Adrenal gland (tissue), 12 donors: ENCODE data around the gene MTHFD2. TPM values are rescaled to one million over a fixed set of nuclear protein-coding genes. Genes with fewer than 3 reads are reported as not detected.

ENCODE experiments used
- DNase-seq, 7 donors: peaks; one replicate each; pipeline ENCODE4 v3.0.0-alpha.2; 2019 to 2020
- H3K27ac ChIP-seq, 5 donors: fragments of 200-600 bp; sonication (generic) in 4 of 5; 1 replicate in 3 of 5; 2 replicates in 2 of 5; pipeline versions ENCODE4 v1.5.1 to v1.8.0; 2016 to 2020; ENCODE audit warnings: mild to moderate bottlenecking in 1 of 5
- H3K27me3 ChIP-seq: fragments of 200-600 bp; 2 replicates; pipeline ENCODE4 v1.8.0; 2021
- H3K36me3 ChIP-seq, 2 donors: fragments of 200-600 bp; replicated peaks in 1 of 2; 1 replicate in 1 of 2; 2 replicates in 1 of 2; pipeline versions ENCODE4 v1.5.1 to v1.8.0; 2018 to 2022
- H3K4me1 ChIP-seq, 2 donors: fragments of 200-600 bp; replicated peaks in 1 of 2; 1 replicate in 1 of 2; 2 replicates in 1 of 2; pipeline versions ENCODE4 v1.5.1 to v1.8.0; 2018 to 2021
- H3K4me3 ChIP-seq, 4 donors: fragments of 200-600 bp; sonication (generic) in 3 of 4; one replicate each; pipeline ENCODE4 v1.5.1; 2016 to 2018
- H3K9me3 ChIP-seq, 3 donors: fragments of 200-600 bp; sonication (generic) in 1 of 3; replicated peaks in 1 of 3; 1 replicate in 2 of 3; 2 replicates in 1 of 3; pipeline versions ENCODE4 v1.5.1 to v1.8.0; 2016 to 2021
- POLR2A ChIP-seq, 2 donors: fragments of 450-650 bp; IDR thresholded peaks; one replicate each; pipeline ENCODE4 v1.6.1; 2017; ENCODE audit warnings: antibody characterized with exemption in 2 of 2, mild to moderate bottlenecking in 2 of 2, moderate library complexity in 1 of 2
- WGBS, 4 donors: extraction: QIAGEN DNeasy Blood & Tissue Kit in 2 of 4; methylation state at CpG; one replicate each; pipeline versions ENCODE4 v1.1.5 to v1.1.7; 2013 to 2017; 5-methylcytosine and 5-hydroxymethylcytosine counted together
- intact Hi-C, 2 donors: fragments of 100-400 bp; cut with DNase I; formaldehyde crosslinking; loops; one replicate each; pipeline versions ENCODE4 v1.14.1 to v1.15.0; 2022 to 2023
- polyA plus RNA-seq, 3 donors: library from polyadenylated mRNA; stranded (reverse); fragments of 200-250 nt in 2 of 3; fragments of 350-450 nt in 1 of 3; fragmentation: Illumina TruSeq in 1 of 3; extraction: RNeasy Lipid Tissue Mini Kit (QIAGEN cat#74804) in 1 of 3; gene quantifications; one replicate each; pipeline ENCODE4 v1.2.3, GENCODE V29; 2013 to 2014
- total RNA-seq, 9 donors: library from RNA; depleted of rRNA in 4 of 9; stranded (reverse); fragments of >200 nt in 4 of 9; fragments of 120-200 nt in 1 of 9; fragmentation: NEBNext Ultra II Directional in 1 of 9; extraction: Animal tissue kit (Norgen Biotek cat#: 25700) in 1 of 9; gene quantifications; one replicate each; pipeline versions ENCODE4 v1.1.0 to v1.2.4, GENCODE V29; 2013 to 2023
- TF ChIP-seq, protein P1 (sequence below), 6 experiments: fragments of 450-650 bp in 4 of 6; fragments of 200-600 bp in 2 of 6; sonication (generic) in 1 of 6; IDR thresholded peaks; 1 replicate in 5 of 6; 2 replicates in 1 of 6; pipeline versions ENCODE4 v1.5.1 to v1.8.0; 2016 to 2021; ENCODE audit warnings: antibody characterized with exemption in 6 of 6, mild to moderate bottlenecking in 2 of 6, moderate library complexity in 1 of 6
- donor health status: healthy with polysubstance abuse.
- donor health status: Bipolar disorder and iron deficiency.
- donor health status: DM: yes; HTN: yes; CAD: no.
- donor health status: DM: no; HTN: no; CAD: no.
- donor health status: DM: no; HTN: no; CAD: no.
- donor health status: DM: yes; HTN: yes; CAD: no.

MTHFD2 gene
- total and polyA plus RNA-seq, 12 donors: 1.6 to 24.9 (median 14.1) TPM

DNA sequence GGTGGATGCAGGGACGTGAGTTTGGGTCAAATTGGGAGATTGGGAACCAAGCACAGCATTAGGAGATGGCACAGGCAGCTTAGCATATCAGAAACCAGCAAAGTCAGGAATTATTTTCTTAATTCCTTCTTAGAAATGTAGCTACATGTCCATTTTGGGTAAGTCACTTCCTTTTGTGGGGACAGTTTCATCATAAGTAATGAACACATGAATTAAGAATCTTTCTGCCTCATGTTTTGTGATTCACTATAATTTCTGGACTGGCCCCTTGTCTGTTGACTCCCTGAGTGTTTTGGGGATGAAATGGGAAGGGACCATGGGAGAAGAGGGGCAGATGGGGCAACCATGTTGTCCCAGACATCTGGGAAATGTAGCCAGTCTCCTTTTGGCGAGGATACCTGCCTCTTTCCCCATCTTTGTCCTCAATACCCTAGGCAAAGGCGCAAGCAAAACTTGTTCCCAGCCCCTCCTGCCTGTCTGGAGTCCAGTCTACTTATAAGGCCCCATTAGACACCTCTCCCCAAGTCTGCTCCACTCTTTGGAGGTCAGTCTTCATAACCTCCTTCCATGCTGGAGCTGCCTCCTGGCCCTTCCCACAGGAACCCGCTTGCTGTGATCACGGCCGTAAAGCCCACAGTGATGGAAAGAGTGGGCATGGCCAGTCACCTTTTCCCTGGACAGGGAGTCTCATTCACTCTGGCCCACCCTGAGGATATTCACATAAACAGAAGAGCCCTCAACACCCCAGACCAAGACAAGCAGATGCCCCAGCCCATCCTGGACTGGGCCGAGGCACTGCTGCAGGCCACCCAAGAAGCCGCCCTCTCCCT, 25.7 kb downstream of the MTHFD2 start:
- WGBS, 4 donors: 92 to 95% (median 94%) methylated on average over 7 to 8 of the region's 8 CpGs
- Histone ChIP-seq H3K36me3 (no peaks in the 10 kb centered on the region), H3K9me3 (no peaks in the 10 kb centered on the region), H3K27ac (no peak overlapping the region), H3K4me3 (no peak overlapping the region), H3K4me1 (no peaks in the 10 kb centered on the region), H3K27me3 (no peaks in the 10 kb centered on the region)
- DNase-seq: no peak
- no peak for TF ChIP-seq POLR2A (IDR thresholded peaks at IDR 0.05)
- TF ChIP-seq, protein P1, sequence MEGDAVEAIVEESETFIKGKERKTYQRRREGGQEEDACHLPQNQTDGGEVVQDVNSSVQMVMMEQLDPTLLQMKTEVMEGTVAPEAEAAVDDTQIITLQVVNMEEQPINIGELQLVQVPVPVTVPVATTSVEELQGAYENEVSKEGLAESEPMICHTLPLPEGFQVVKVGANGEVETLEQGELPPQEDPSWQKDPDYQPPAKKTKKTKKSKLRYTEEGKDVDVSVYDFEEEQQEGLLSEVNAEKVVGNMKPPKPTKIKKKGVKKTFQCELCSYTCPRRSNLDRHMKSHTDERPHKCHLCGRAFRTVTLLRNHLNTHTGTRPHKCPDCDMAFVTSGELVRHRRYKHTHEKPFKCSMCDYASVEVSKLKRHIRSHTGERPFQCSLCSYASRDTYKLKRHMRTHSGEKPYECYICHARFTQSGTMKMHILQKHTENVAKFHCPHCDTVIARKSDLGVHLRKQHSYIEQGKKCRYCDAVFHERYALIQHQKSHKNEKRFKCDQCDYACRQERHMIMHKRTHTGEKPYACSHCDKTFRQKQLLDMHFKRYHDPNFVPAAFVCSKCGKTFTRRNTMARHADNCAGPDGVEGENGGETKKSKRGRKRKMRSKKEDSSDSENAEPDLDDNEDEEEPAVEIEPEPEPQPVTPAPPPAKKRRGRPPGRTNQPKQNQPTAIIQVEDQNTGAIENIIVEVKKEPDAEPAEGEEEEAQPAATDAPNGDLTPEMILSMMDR (IDR thresholded peaks at IDR 0.05): no peak
- intact Hi-C loops: no loop called here

DNA sequence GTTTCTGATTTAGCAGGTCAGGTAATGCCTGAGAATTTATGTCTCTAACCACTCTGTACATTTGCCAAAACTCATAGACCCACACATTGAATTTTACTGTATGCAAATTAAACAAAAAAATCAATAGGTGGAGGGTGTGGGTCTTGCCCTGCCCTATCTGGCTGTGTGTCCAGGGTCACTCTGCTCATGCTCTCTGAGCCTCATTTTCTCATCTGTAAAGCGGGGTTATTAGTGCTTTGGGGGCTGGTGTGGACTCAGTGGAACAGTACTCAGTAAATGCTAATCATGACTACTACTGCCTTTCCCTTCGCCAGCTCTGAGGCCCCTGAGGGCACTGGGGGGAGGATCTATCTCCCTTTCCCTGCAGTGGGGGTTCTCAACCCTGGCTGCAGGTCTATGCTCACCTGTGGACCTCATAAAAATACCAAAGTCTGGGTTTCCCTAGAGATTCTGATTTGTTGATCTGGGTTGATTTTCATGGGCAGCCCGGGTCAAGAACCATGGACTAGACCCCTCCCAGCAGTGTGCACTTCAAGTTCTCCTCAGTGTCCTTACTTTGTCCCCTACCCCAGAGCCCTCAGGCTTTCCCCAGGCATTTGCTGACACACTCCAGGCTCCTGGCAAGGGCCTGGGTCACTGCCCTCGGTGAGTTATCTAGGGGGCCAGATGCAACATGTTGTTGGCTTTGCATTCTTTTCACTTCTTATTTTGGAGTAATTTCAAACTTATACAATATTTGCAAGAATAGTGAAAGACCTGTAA, 27.5 kb downstream of the MTHFD2 start:
- no peak overlapping the region for H3K27ac ChIP-seq
- intact Hi-C loops: no loop called here
- DNase-seq: no peak
- WGBS, 4 donors: 79 to 86% (median 84%) methylated on average over 4 of the region's 4 CpGs
- TF ChIP-seq, protein P1 (IDR thresholded peaks at IDR 0.05): no peak
- TF ChIP-seq POLR2A (IDR thresholded peaks at IDR 0.05): no peak
- no peak overlapping the region for H3K4me3 ChIP-seq
- no peaks in the 10 kb centered on the region for H3K4me1 ChIP-seq
- H3K9me3 ChIP-seq: no peaks in the 10 kb centered on the region
- H3K36me3 ChIP-seq: no peaks in the 10 kb centered on the region
- no peaks in the 10 kb centered on the region for H3K27me3 ChIP-seq

DNA sequence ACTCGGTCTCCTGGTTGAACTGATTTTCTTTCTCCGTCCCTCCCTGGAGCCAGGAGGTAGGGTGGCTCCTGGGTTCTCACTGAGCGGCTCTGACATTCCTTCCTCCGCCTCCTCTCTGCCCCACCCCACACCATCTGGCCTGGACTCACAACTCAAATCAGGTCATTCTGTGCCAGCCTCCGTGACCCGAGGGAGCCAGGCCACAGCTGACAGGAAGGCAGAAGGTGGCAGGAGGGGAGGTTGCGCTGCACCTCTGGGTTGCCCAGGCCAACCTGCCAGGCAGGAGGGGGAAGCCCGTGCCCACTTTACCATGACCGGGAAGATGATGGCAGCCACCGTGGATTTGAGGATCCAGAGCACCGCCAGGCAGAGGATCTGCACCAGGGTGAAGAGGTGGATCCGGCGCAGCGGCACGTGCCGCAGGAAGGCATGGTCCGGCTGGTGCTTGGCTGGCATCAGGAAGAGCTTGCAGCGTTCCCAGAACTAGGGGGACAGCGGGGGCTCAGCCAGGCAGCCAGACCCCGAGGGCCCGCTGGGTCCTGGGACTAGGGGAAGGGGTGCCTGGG, 28.3 kb downstream of the MTHFD2 start:
- H3K4me3 ChIP-seq: no peak overlapping the region
- no peaks in the 10 kb centered on the region for H3K4me1 ChIP-seq
- DNase-seq: no peak
- intact Hi-C loops: no loop called here
- H3K27ac ChIP-seq: no peak overlapping the region
- no peaks in the 10 kb centered on the region for H3K27me3 ChIP-seq
- 84 to 90% (median 90%) methylated on average over 16 to 21 of the region's 21 CpGs for WGBS, 4 donors
- H3K9me3 ChIP-seq: no peaks in the 10 kb centered on the region
- H3K36me3 ChIP-seq: no peaks in the 10 kb centered on the region
- TF ChIP-seq, protein P1 (IDR thresholded peaks at IDR 0.05): no peak
- TF ChIP-seq POLR2A (IDR thresholded peaks at IDR 0.05): no peak

DNA sequence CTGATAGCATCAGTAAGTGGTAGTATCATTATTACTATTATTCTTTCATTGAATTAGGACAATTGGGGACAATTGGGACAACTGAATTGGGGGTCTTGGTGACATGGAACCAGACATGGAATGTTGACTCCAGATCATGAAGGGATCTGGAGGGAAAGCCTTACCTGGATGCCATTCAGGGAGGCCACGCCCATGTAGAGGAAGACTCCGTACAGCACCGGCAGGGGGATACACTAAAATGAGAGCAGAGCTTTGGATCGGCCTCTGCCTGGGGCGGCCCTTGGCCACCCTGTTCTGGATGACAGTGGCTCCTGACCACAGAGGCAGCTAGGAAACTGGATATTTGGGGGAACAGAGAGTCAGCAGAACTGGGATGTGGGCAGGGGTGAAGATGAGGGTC, 29.2 kb downstream of the MTHFD2 start:
- Histone ChIP-seq H3K36me3 (no peaks in the 10 kb centered on the region), H3K9me3 (no peaks in the 10 kb centered on the region), H3K4me1 (no peaks in the 10 kb centered on the region), H3K27ac (no peak overlapping the region), H3K4me3 (no peak overlapping the region), H3K27me3 (no peaks in the 10 kb centered on the region)
- TF ChIP-seq, protein P1 (IDR thresholded peaks at IDR 0.05): no peak
- TF ChIP-seq POLR2A (IDR thresholded peaks at IDR 0.05): no peak
- WGBS, 4 donors: 86 to 92% (median 89%) methylated on average over 5 of the region's 5 CpGs
- intact Hi-C loops: no loop called here
- DNase-seq: no peak
